H1 (cell line): ENCODE data around the gene CCIN. TPM values are rescaled to one million over a fixed set of nuclear protein-coding genes. Genes with fewer than 3 reads are reported as not detected.

ENCODE experiments used
- CTCF ChIA-PET: fragments of 300-600 bp; sonication (Branson Sonifier 250); formaldehyde crosslinking; loops from one replicate; lab custom pipeline; 2021; ENCODE audit not compliant: partially characterized antibody; lab: Charles Lee
- POLR2A ChIA-PET: fragments of 300-600 bp; sonication (Branson Sonifier 250); formaldehyde crosslinking; loops from one replicate; lab custom pipeline; 2021; ENCODE audit warnings: inconsistent platforms; ENCODE audit not compliant: partially characterized antibody; lab: Charles Lee
- DNase-seq, 2 experiments: peaks; one replicate each; pipeline versions ENCODE4 v3.0.0 to v3.0.0-alpha.2; 2010 to 2022; ENCODE audit warnings: low spot score in 2 of 2, low read depth in 1 of 2, mixed read lengths in 1 of 2
- FAIRE-seq: peaks from 2 replicates; lab custom pipeline; 2011; peaks lifted over from hg19 to GRCh38; lab: Jason Lieb, UNC
- H2AFZ ChIP-seq: 2 replicates; pipeline ENCODE4 v1.8.1; 2012; ENCODE audit warnings: low read length, inconsistent platforms
- H2AK5ac ChIP-seq: 2 replicates; pipeline ENCODE4 v1.6.1; 2013; ENCODE audit warnings: low read depth, low read length
- H2BK120ac ChIP-seq: replicated peaks from 2 replicates; pipeline ENCODE3; 2013; ENCODE audit warnings: low read depth, low read length, inconsistent platforms
- H2BK12ac ChIP-seq: 2 replicates; pipeline ENCODE4 v1.6.1; 2013; ENCODE audit warnings: low read depth, low read length
- H2BK15ac ChIP-seq: 2 replicates; pipeline ENCODE4 v1.6.1; 2013; ENCODE audit warnings: low read length
- H2BK20ac ChIP-seq: 2 replicates; pipeline ENCODE4 v1.6.1; 2013; ENCODE audit warnings: low read length
- H2BK5ac ChIP-seq: 2 replicates; pipeline ENCODE4 v1.6.1; 2013; ENCODE audit warnings: low read depth, low read length
- H3K14ac ChIP-seq: 2 replicates; pipeline ENCODE4 v1.6.1; 2013; ENCODE audit warnings: inconsistent platforms; ENCODE audit not compliant: insufficient read length
- H3K18ac ChIP-seq: 2 replicates; pipeline ENCODE4 v1.6.1; 2013; ENCODE audit warnings: low read length; ENCODE audit errors: extremely low read depth
- H3K23ac ChIP-seq: 2 replicates; pipeline ENCODE4 v1.6.1; 2013; ENCODE audit warnings: inconsistent platforms; ENCODE audit not compliant: insufficient read length
- H3K23me2 ChIP-seq: 2 replicates; pipeline ENCODE4 v1.6.1; 2013; ENCODE audit warnings: low read depth, low read length
- H3K27ac ChIP-seq: 2 replicates; pipeline ENCODE4 v1.6.1; 2011; ENCODE audit warnings: low read depth, low read length, inconsistent platforms
- H3K27me3 ChIP-seq, 4 experiments: replicated peaks in 1 of 4; 1 replicate in 1 of 4; 2 replicates in 3 of 4; pipeline versions ENCODE4 v1.6.1 to v1.8.1; 2011 to 2013; ENCODE audit warnings: low read length in 3 of 4, mild to moderate bottlenecking in 3 of 4, inconsistent platforms in 2 of 4, mixed read lengths in 2 of 4, moderate library complexity in 1 of 4; ENCODE audit not compliant: control insufficient read depth in 3 of 4, insufficient read depth in 3 of 4; ENCODE audit errors: extremely low read depth in 1 of 4
- H3K36me3 ChIP-seq, 4 experiments: 2 replicates each; pipeline versions ENCODE4 v1.6.1 to v1.8.1; 2011 to 2013; ENCODE audit warnings: mild to moderate bottlenecking in 4 of 4, low read length in 3 of 4, moderate library complexity in 2 of 4, control low read depth in 1 of 4, inconsistent platforms in 1 of 4; ENCODE audit not compliant: insufficient read depth in 4 of 4, control insufficient read depth in 2 of 4
- H3K4ac ChIP-seq: replicated peaks from 2 replicates; pipeline ENCODE3; 2013; ENCODE audit warnings: low read length, low read depth, mixed read lengths, inconsistent platforms; ENCODE audit not compliant: insufficient read length
- H3K4me1 ChIP-seq, 4 experiments: replicated peaks in 1 of 4; 1 replicate in 1 of 4; 2 replicates in 3 of 4; pipeline versions ENCODE4 v1.6.1 to v1.8.1; 2011 to 2013; ENCODE audit warnings: low read length in 3 of 4, inconsistent platforms in 2 of 4, mixed read lengths in 1 of 4; ENCODE audit not compliant: insufficient read depth in 4 of 4, control insufficient read depth in 3 of 4
- H3K4me2 ChIP-seq, 2 experiments: 2 replicates each; pipeline versions ENCODE4 v1.6.1 to v1.8.1; 2011 to 2013; ENCODE audit warnings: low read depth in 2 of 2, low read length in 2 of 2, control low read depth in 1 of 2, inconsistent platforms in 1 of 2, mild to moderate bottlenecking in 1 of 2; ENCODE audit not compliant: insufficient read depth in 1 of 2
- H3K4me3 ChIP-seq, 4 experiments: fragments of 200-600, 300-600 bp in 1 of 4; sonication (generic), shearing (Covaris generic), sonication (Bioruptor Twin) in 1 of 4; 2 replicates each; pipeline versions ENCODE4 v1.5.1 to v1.8.1; 2011 to 2016; ENCODE audit warnings: low read length in 4 of 4, low read depth in 3 of 4, control low read depth in 2 of 4, inconsistent platforms in 2 of 4, mild to moderate bottlenecking in 2 of 4, mixed read lengths in 1 of 4, moderate library complexity in 1 of 4; ENCODE audit not compliant: insufficient read depth in 2 of 4; ENCODE audit errors: extremely low read depth in 1 of 4
- H3K56ac ChIP-seq: replicated peaks from 2 replicates; pipeline ENCODE3; 2013; ENCODE audit warnings: low read depth, mild to moderate bottlenecking, mixed read lengths, low read length, inconsistent platforms; ENCODE audit not compliant: insufficient read length
- H3K79me1 ChIP-seq: 2 replicates; pipeline ENCODE4 v1.6.1; 2013; ENCODE audit warnings: low read depth, low read length, control low read depth
- H3K79me2 ChIP-seq, 2 experiments: 2 replicates each; pipeline versions ENCODE4 v1.6.1 to v1.8.1; 2012 to 2013; ENCODE audit warnings: low read length in 2 of 2, mild to moderate bottlenecking in 2 of 2, inconsistent platforms in 1 of 2; ENCODE audit not compliant: insufficient read depth in 2 of 2, control insufficient read depth in 1 of 2
- H3K9ac ChIP-seq, 4 experiments: replicated peaks in 1 of 4; 1 replicate in 1 of 4; 2 replicates in 3 of 4; pipeline versions ENCODE4 v1.6.1 to v1.8.1; 2011 to 2013; ENCODE audit warnings: low read depth in 3 of 4, low read length in 3 of 4, control low read depth in 2 of 4, mild to moderate bottlenecking in 2 of 4, moderate library complexity in 2 of 4, inconsistent platforms in 1 of 4; ENCODE audit errors: extremely low read depth in 1 of 4
- H3K9me3 ChIP-seq, 2 experiments: 2 replicates each; pipeline versions ENCODE4 v1.6.1 to v1.8.1; 2012 to 2013; ENCODE audit warnings: mild to moderate bottlenecking in 2 of 2, moderate library complexity in 2 of 2, control low read depth in 1 of 2, inconsistent platforms in 1 of 2, low read depth in 1 of 2, low read length in 1 of 2, mixed read lengths in 1 of 2; ENCODE audit not compliant: insufficient read depth in 2 of 2
- H4K20me1 ChIP-seq, 2 experiments: replicated peaks in 1 of 2; 2 replicates each; pipeline versions ENCODE3 to v1.8.1; 2011 to 2013; ENCODE audit warnings: inconsistent platforms in 2 of 2, low read length in 2 of 2, mild to moderate bottlenecking in 1 of 2; ENCODE audit not compliant: insufficient read depth in 2 of 2, control insufficient read depth in 1 of 2
- H4K5ac ChIP-seq: 2 replicates; pipeline ENCODE4 v1.6.1; 2013; ENCODE audit warnings: low read length, low read depth, mixed read lengths, inconsistent platforms; ENCODE audit not compliant: insufficient read length
- H4K8ac ChIP-seq: 2 replicates; pipeline ENCODE4 v1.8.0; 2013; ENCODE audit warnings: mild to moderate bottlenecking, moderate library complexity, low read length, inconsistent platforms; ENCODE audit not compliant: insufficient read depth; ENCODE audit errors: extremely low read depth
- H4K91ac ChIP-seq: replicated peaks from 2 replicates; pipeline ENCODE3; 2013; ENCODE audit warnings: low read length, mixed read lengths, inconsistent platforms; ENCODE audit not compliant: insufficient read length
- CBX8 ChIP-seq: fragments of 300-800, 300-1000 bp; sonication (generic); IDR thresholded peaks from 2 replicates; pipeline ENCODE4 v1.7.1; 2016; ENCODE audit warnings: low read depth, low read length, borderline replicate concordance
- CTCF ChIP-seq, 3 experiments: IDR thresholded peaks; 1 replicate in 2 of 3; 2 replicates in 1 of 3; pipeline versions ENCODE4 v1.5.1 to v1.6.1; 2011; ENCODE audit warnings: low read length in 3 of 3, mild to moderate bottlenecking in 3 of 3, inconsistent platforms in 2 of 3, low read depth in 1 of 3, moderate library complexity in 1 of 3; ENCODE audit not compliant: insufficient read depth in 1 of 3; ENCODE audit errors: control extremely low read depth in 1 of 3
- EGR1 ChIP-seq: IDR thresholded peaks from 2 replicates; pipeline ENCODE4 v1.6.1; 2011; ENCODE audit warnings: low read depth, low read length, borderline replicate concordance
- EZH2 ChIP-seq: fragments of 200-600 bp; sonication (generic); IDR thresholded peaks from 2 replicates; pipeline ENCODE4 v1.7.1; 2012; ENCODE audit warnings: low read depth, mild to moderate bottlenecking, moderate library complexity, low read length, inconsistent platforms; ENCODE audit not compliant: severe bottlenecking
- KDM4A ChIP-seq: IDR thresholded peaks from one replicate; pipeline ENCODE4 v1.7.1; 2012; ENCODE audit warnings: low read depth, mild to moderate bottlenecking, moderate library complexity, low read length, inconsistent platforms; ENCODE audit not compliant: severe bottlenecking
- MAX ChIP-seq: IDR thresholded peaks from 2 replicates; pipeline ENCODE4 v1.6.1; 2012; ENCODE audit warnings: inconsistent platforms
- PHF8 ChIP-seq: fragments of 200-600 bp; sonication (generic); conservative IDR thresholded peaks from 2 replicates; pipeline ENCODE4 v1.7.1; 2012; ENCODE audit warnings: low read depth, mild to moderate bottlenecking, inconsistent platforms, low read length, moderate library complexity
- RAD21 ChIP-seq, 2 experiments: IDR thresholded peaks in 1 of 2; conservative IDR thresholded peaks in 1 of 2; 2 replicates each; pipeline ENCODE4 v1.6.1; 2011; ENCODE audit warnings: low read depth in 2 of 2, low read length in 2 of 2, improper control_type of control experiment in 1 of 2, inconsistent platforms in 1 of 2, mild to moderate bottlenecking in 1 of 2, moderate library complexity in 1 of 2
- RXRA ChIP-seq: IDR thresholded peaks from 2 replicates; pipeline ENCODE4 v1.6.1; 2011; ENCODE audit warnings: low read depth, mild to moderate bottlenecking, low read length, moderate library complexity; ENCODE audit not compliant: insufficient read depth
- WGBS, 2 experiments: shearing (Covaris generic) in 1 of 2; methylation state at CpG; one replicate each; pipeline versions ENCODE4 v1.1.6 to v1.1.7; 2013 to 2015; ENCODE audit warnings: low lambda C conversion rate in 2 of 2, mixed read lengths in 2 of 2, inconsistent platforms in 1 of 2, low coverage in 1 of 2, missing lambda C conversion rate in 1 of 2; ENCODE audit not compliant: insufficient replicate concordance in 2 of 2, insufficient coverage in 1 of 2, insufficient read length in 1 of 2; ENCODE audit errors: extremely low coverage in 1 of 2, missing lambda C conversion rate in 1 of 2; 5-methylcytosine and 5-hydroxymethylcytosine counted together
- polyA plus RNA-seq, 7 experiments: library from polyadenylated mRNA; depleted of rRNA in 3 of 7; stranded (reverse) in 5 of 7; unstranded in 2 of 7; fragments of >200 nt in 5 of 7; fragments of 200-250 nt in 2 of 7; gene quantifications; 1 replicate in 5 of 7; 2 replicates in 1 of 7; 4 replicates in 1 of 7; pipeline versions ENCODE4 v1.2.1 to v1.2.3, GENCODE V29; 2011 to 2013; ENCODE audit warnings: missing spikeins in 2 of 7, mixed read lengths in 2 of 7
- total RNA-seq: library from RNA; stranded (reverse); fragmentation: NEBNext Ultra II Directional; extraction: Animal tissue kit (Norgen Biotek cat#: 25700); gene quantifications from 2 replicates; pipeline ENCODE4 v1.2.1, GENCODE V29; 2021

CCIN gene
- total and polyA plus RNA-seq, 2 of the 8 experiments (the other 6 are each of a cell fraction or from before 2014, with no cell fraction given) = 0.19 to 0.21 TPM

GRCh38 chr9:36154331-36154952 lies 14.7 kb upstream of the CCIN start:
- peaks cover 0 to 4% (median 0%) of the 10 kb centered on the region in 4 experiments; a peak in 2 of 8 replicates for H3K36me3 ChIP-seq
- no peaks in the 10 kb centered on the region for H3K27me3 ChIP-seq
- no peak overlapping the region for H2AFZ ChIP-seq
- H3K4me3 ChIP-seq = no peak overlapping the region
- H3K23me2 ChIP-seq = no peaks in the 10 kb centered on the region
- H3K27ac ChIP-seq = no peak overlapping the region
- WGBS, 2 experiments = 90% methylated on average over 11 of the region's 11 CpGs; no CpG with 5 or more reads in 1 of the 2 experiments
- H3K4ac ChIP-seq = no peak overlapping the region
- H2BK5ac ChIP-seq = no peak overlapping the region
- H2BK12ac ChIP-seq = no peak overlapping the region
- H3K4me2 ChIP-seq = no peak overlapping the region
- no peak overlapping the region for H3K56ac ChIP-seq
- no peak overlapping the region for H2BK15ac ChIP-seq
- H4K8ac ChIP-seq = no peak overlapping the region
- no peaks in the 10 kb centered on the region for H3K4me1 ChIP-seq
- H4K20me1 ChIP-seq = no peaks in the 10 kb centered on the region
- peak overlapping the region in 1 of 4 experiments; percentile 37; a peak in 3 of 7 replicates for H3K9ac ChIP-seq
- H2BK20ac ChIP-seq = no peak overlapping the region
- no peak overlapping the region for H4K5ac ChIP-seq
- FAIRE-seq (no peak), DNase-seq (no peak)
- H3K18ac ChIP-seq = no peak overlapping the region
- H2BK120ac ChIP-seq = no peak overlapping the region
- H2AK5ac ChIP-seq = no peak overlapping the region
- H3K79me2 ChIP-seq = no peaks in the 10 kb centered on the region
- ChIA-PET CTCF (interaction anchor here (2.0 to 3.7 kb wide), 3 partner anchors 11 to 15 kb away, joined by 8 to 22 read pairs (median 9); no protein-coding TSS in a partner anchor), POLR2A (interaction anchor here (0.9 to 1.0 kb wide), 2 partner anchors 9 to 24 kb away, joined by 3 read pairs; no protein-coding TSS in a partner anchor)
- H4K91ac ChIP-seq = no peak overlapping the region
- H3K9me3 ChIP-seq = peaks cover 6 to 8% of the 10 kb centered on the region in 2 experiments
- H3K23ac ChIP-seq = no peak overlapping the region
- no peak overlapping the region for H3K14ac ChIP-seq
- H3K79me1 ChIP-seq = no peaks in the 10 kb centered on the region
- no peak for TF ChIP-seq CBX8
- TF ChIP-seq CTCF (IDR thresholded peaks at IDR 0.05; ENCODE audit: control extremely low read depth in 1 of 3, insufficient read depth in 1 of 3, low read depth in 1 of 3, low read length in 3 of 3) = no peak
- no peak for TF ChIP-seq MAX
- TF ChIP-seq RXRA = no peak
- TF ChIP-seq KDM4A = no peak
- TF ChIP-seq EGR1 = no peak
- no peak for TF ChIP-seq PHF8
- TF ChIP-seq RAD21 (IDR thresholded peaks at IDR 0.05 in 1 of 2, conservative IDR thresholded peaks at IDR 0.05 in 1 of 2; ENCODE audit: low read depth in 2 of 2, low read length in 2 of 2) = no peak
- no peak for TF ChIP-seq EZH2
